Smooth muscle cell of the brain vasculature (primary cell): ENCODE data around the gene CSH2.
"Not testable (repeated sequence)": the region's sequence is repeated elsewhere in the genome, so short reads cannot be mapped to it uniquely, and the experiment has no call there.

Source experiments
- DNase-seq: peaks from one replicate; pipeline ENCODE4 v3.0.0-alpha.2; 2012; ENCODE audit warnings: low read depth, low spot score

CSH2 gene

GRCh38 chr17:63855185-63855584 is 18.3 kb downstream of the CSH2 start:
- no peak for DNase-seq

GRCh38 chr17:63854709-63855108 is 18.8 kb downstream of the CSH2 start:
- DNase-seq: no peak

- no peak for DNase-seq
Observed at GRCh38 chr17:63853260-63853659, 20.2 kb downstream of the CSH2 start.

GRCh38 chr17:63850401-63850800 is 23.1 kb downstream of the CSH2 start:
- no peak for DNase-seq

GRCh38 chr17:63848834-63849689 is 24.4 kb downstream of the CSH2 start:
- no peak for DNase-seq

GRCh38 chr17:63847525-63848249 is 25.8 kb downstream of the CSH2 start:
- no peak for DNase-seq

GRCh38 chr17:63845509-63845908 is 28.0 kb downstream of the CSH2 start:
- no peak for DNase-seq

GRCh38 chr17:63843910-63844677 is 29.4 kb downstream of the CSH2 start:
- DNase-seq: no peak

- not testable (repeated sequence) for DNase-seq
Observed at GRCh38 chr17:63843387-63843888, 30.0 kb downstream of the CSH2 start.

GRCh38 chr17:63842540-63843386 is 30.7 kb downstream of the CSH2 start, which contains the start of gene SMARCD2:
Gene SMARCD2, minus strand, starts transcription at chr17:63842685. Its CDS starts 11 bp downstream, at chr17:63842674.
- DNase-seq: peak; percentile 98

- no peak for DNase-seq
Observed at GRCh38 chr17:63842173-63842539, 31.3 kb downstream of the CSH2 start.

GRCh38 chr17:63841350-63842172 is 31.9 kb downstream of the CSH2 start:
- DNase-seq: no peak

GRCh38 chr17:63840591-63841349 is 32.7 kb downstream of the CSH2 start:
- no peak for DNase-seq

- DNase-seq: no peak
Observed at GRCh38 chr17:63838631-63839171, 34.8 kb downstream of the CSH2 start.

GRCh38 chr17:63837962-63838600 is 35.4 kb downstream of the CSH2 start:
- DNase-seq: no peak

GRCh38 chr17:63837480-63837879 is 36.0 kb downstream of the CSH2 start:
- no peak for DNase-seq

GRCh38 chr17:63836811-63837210 is 36.7 kb downstream of the CSH2 start:
- DNase-seq: no peak

- DNase-seq: no peak
Observed at GRCh38 chr17:63835167-63835720, 38.2 kb downstream of the CSH2 start.
